ENCODE data around the gene TNFRSF8. TPM values are rescaled to one million over a fixed set of nuclear protein-coding genes. Genes with fewer than 3 reads are reported as not detected.
"Not testable (repeated sequence)": the region's sequence is repeated elsewhere in the genome, so short reads cannot be mapped to it uniquely, and the experiment has no call there.

TNFRSF8 gene
- total RNA-seq, 2 donors from 2014 or later, result 16.3 to 77.3 TPM

GRCh38 chr1:12095452-12096263 lies 32.6 kb downstream of the TNFRSF8 start:
- Mint-ChIP-seq H3K9me3 (peaks cover 4% of the 10 kb centered on the region), H3K27ac (peak overlapping the region in 1 of 2 donors; percentile 1), H3K27me3 (no peaks in the 10 kb centered on the region), H3K36me3 (peaks cover 11% of the 10 kb centered on the region), H3K4me3 (no peak overlapping the region), H3K4me1 (ENCODE audit: low read depth in 2 of 2) (peaks cover 19 to 21% of the 10 kb centered on the region in 2 donors)
- DNase-seq (ENCODE audit: low spot score) (no peak), ATAC-seq (peak; percentile 48 to 52)

- H3K27ac Mint-ChIP-seq, result no peak overlapping the region
- no peak overlapping the region for H3K4me3 Mint-ChIP-seq
- H3K27me3 Mint-ChIP-seq, result no peaks in the 10 kb centered on the region
- DNase-seq (ENCODE audit: low spot score), result no peak
- no peak for ATAC-seq
- peaks cover 11% of the 10 kb centered on the region for H3K36me3 Mint-ChIP-seq
- peaks cover 11 to 13% of the 10 kb centered on the region in 2 donors for H3K4me1 Mint-ChIP-seq (ENCODE audit: low read depth in 2 of 2)
- H3K9me3 Mint-ChIP-seq, result peaks cover 4% of the 10 kb centered on the region
These were observed 33.5 kb downstream of the TNFRSF8 start for GRCh38 chr1:12096615-12097014.

- H3K36me3 Mint-ChIP-seq, result peaks cover 17% of the 10 kb centered on the region
- peaks cover 17 to 19% of the 10 kb centered on the region in 2 donors for H3K4me1 Mint-ChIP-seq (ENCODE audit: low read depth in 2 of 2)
- peaks cover 4% of the 10 kb centered on the region for H3K9me3 Mint-ChIP-seq
- H3K27ac Mint-ChIP-seq, result peak overlapping the region in 1 of 2 donors; percentile 7
- H3K27me3 Mint-ChIP-seq, result no peaks in the 10 kb centered on the region
- ATAC-seq, result no peak
- no peak overlapping the region for H3K4me3 Mint-ChIP-seq
- no peak for DNase-seq (ENCODE audit: low spot score)
These were observed 34.2 kb downstream of the TNFRSF8 start for GRCh38 chr1:12097321-12097720.

GRCh38 chr1:12098786-12099185 lies 35.7 kb downstream of the TNFRSF8 start:
- ATAC-seq, result no peak
- H3K27ac Mint-ChIP-seq, result no peak overlapping the region

GRCh38 chr1:12099610-12100009 lies 36.5 kb downstream of the TNFRSF8 start:
- Mint-ChIP-seq H3K27ac (no peak overlapping the region), H3K4me1 (ENCODE audit: low read depth in 2 of 2) (peaks cover 29% of the 10 kb centered on the region in 2 donors), H3K9me3 (peaks cover 4% of the 10 kb centered on the region), H3K27me3 (no peaks in the 10 kb centered on the region), H3K36me3 (peaks cover 17% of the 10 kb centered on the region), H3K4me3 (no peak overlapping the region)
- no peak for ATAC-seq
- DNase-seq (ENCODE audit: low spot score), result no peak

More at GRCh38 chr1:12098786-12099185, 35.7 kb downstream of the TNFRSF8 start:
- Mint-ChIP-seq H3K4me1 (ENCODE audit: low read depth in 2 of 2) (peaks cover 26% of the 10 kb centered on the region in 2 donors), H3K9me3 (peaks cover 4% of the 10 kb centered on the region), H3K36me3 (peaks cover 22% of the 10 kb centered on the region), H3K27me3 (no peaks in the 10 kb centered on the region), H3K4me3 (no peak overlapping the region)
- no peak for DNase-seq (ENCODE audit: low spot score)

- Mint-ChIP-seq H3K27ac (no peak overlapping the region), H3K36me3 (peaks cover 17% of the 10 kb centered on the region), H3K9me3 (peaks cover 4% of the 10 kb centered on the region), H3K4me1 (ENCODE audit: low read depth in 2 of 2) (peaks cover 29% of the 10 kb centered on the region in 2 donors), H3K4me3 (no peak overlapping the region), H3K27me3 (no peaks in the 10 kb centered on the region)
- DNase-seq (ENCODE audit: low spot score) (no peak), ATAC-seq (no peak)
These were observed 37.0 kb downstream of the TNFRSF8 start for GRCh38 chr1:12100071-12100470.

- not testable (repeated sequence) for H3K27ac Mint-ChIP-seq; H3K27me3 Mint-ChIP-seq; H3K9me3 Mint-ChIP-seq; ATAC-seq; DNase-seq (ENCODE audit: low spot score); H3K4me3 Mint-ChIP-seq
- peaks cover 25 to 31% of the 10 kb centered on the region in 2 donors for H3K4me1 Mint-ChIP-seq (ENCODE audit: low read depth in 2 of 2)
- H3K36me3 Mint-ChIP-seq, result peaks cover 13% of the 10 kb centered on the region
These were observed 38.0 kb downstream of the TNFRSF8 start for GRCh38 chr1:12101120-12101519.

GRCh38 chr1:12102066-12102465 lies 39.0 kb downstream of the TNFRSF8 start:
- Mint-ChIP-seq H3K36me3 (peaks cover 11% of the 10 kb centered on the region), H3K9me3 (no peaks in the 10 kb centered on the region), H3K4me1 (ENCODE audit: low read depth in 2 of 2) (peaks cover 24 to 34% of the 10 kb centered on the region in 2 donors), H3K27me3 (peaks cover 0 to 4% of the 10 kb centered on the region in 2 donors), H3K27ac (peak overlapping the region; percentile 60 to 77), H3K4me3 (peak overlapping the region; percentile 52)
- no peak for DNase-seq (ENCODE audit: low spot score)
- ATAC-seq, result no peak

- peaks cover 24 to 30% of the 10 kb centered on the region in 2 donors for H3K4me1 Mint-ChIP-seq (ENCODE audit: low read depth in 2 of 2)
- H3K9me3 Mint-ChIP-seq, result no peaks in the 10 kb centered on the region
- peaks cover 11% of the 10 kb centered on the region for H3K36me3 Mint-ChIP-seq
These were observed 41.3 kb downstream of the TNFRSF8 start for GRCh38 chr1:12104417-12104816.

GRCh38 chr1:12106153-12106552 lies 43.0 kb downstream of the TNFRSF8 start:
- H3K27ac Mint-ChIP-seq, result peak overlapping the region in 1 of 2 donors; percentile 28
- H3K36me3 Mint-ChIP-seq, result peaks cover 11% of the 10 kb centered on the region
- H3K4me1 Mint-ChIP-seq (ENCODE audit: low read depth in 2 of 2), result peaks cover 24 to 30% of the 10 kb centered on the region in 2 donors

More at GRCh38 chr1:12104417-12104816, 41.3 kb downstream of the TNFRSF8 start:
- no peak for DNase-seq (ENCODE audit: low spot score)
- Mint-ChIP-seq H3K27ac (peak overlapping the region; percentile 37 to 61), H3K27me3 (peaks cover 0 to 4% of the 10 kb centered on the region in 2 donors), H3K4me3 (peak overlapping the region; percentile 38)
- ATAC-seq, result no peak

GRCh38 chr1:12106861-12107260 lies 43.8 kb downstream of the TNFRSF8 start:
- H3K4me1 Mint-ChIP-seq (ENCODE audit: low read depth in 2 of 2), result peaks cover 22 to 29% of the 10 kb centered on the region in 2 donors
- not testable (repeated sequence) for DNase-seq (ENCODE audit: low spot score); H3K4me3 Mint-ChIP-seq; H3K9me3 Mint-ChIP-seq; ATAC-seq; H3K36me3 Mint-ChIP-seq; H3K27ac Mint-ChIP-seq; H3K27me3 Mint-ChIP-seq

More at GRCh38 chr1:12106153-12106552, 43.0 kb downstream of the TNFRSF8 start:
- Mint-ChIP-seq H3K9me3 (no peaks in the 10 kb centered on the region), H3K27me3 (peaks cover 0 to 4% of the 10 kb centered on the region in 2 donors), H3K4me3 (no peak overlapping the region)
- DNase-seq (ENCODE audit: low spot score), result no peak
- no peak for ATAC-seq

- ATAC-seq, result no peak
- Mint-ChIP-seq H3K4me3 (no peak overlapping the region), H3K9me3 (no peaks in the 10 kb centered on the region), H3K27ac (no peak overlapping the region), H3K4me1 (ENCODE audit: low read depth in 2 of 2) (peaks cover 13 to 20% of the 10 kb centered on the region in 2 donors), H3K27me3 (peaks cover 0 to 4% of the 10 kb centered on the region in 2 donors), H3K36me3 (peaks cover 1% of the 10 kb centered on the region)
- DNase-seq (ENCODE audit: low spot score), result no peak
These were observed 44.6 kb downstream of the TNFRSF8 start for GRCh38 chr1:12107718-12108117.

GRCh38 chr1:12109901-12110300 lies 46.8 kb downstream of the TNFRSF8 start:
- Mint-ChIP-seq H3K9me3 (no peaks in the 10 kb centered on the region), H3K27me3 (peaks cover 0 to 4% of the 10 kb centered on the region in 2 donors), H3K36me3 (no peaks in the 10 kb centered on the region), H3K4me1 (ENCODE audit: low read depth in 2 of 2) (peaks cover 8 to 15% of the 10 kb centered on the region in 2 donors), H3K4me3 (no peak overlapping the region), H3K27ac (no peak overlapping the region)
- DNase-seq (ENCODE audit: low spot score), result no peak
- peak in 1 of 2 donors; percentile 25 for ATAC-seq

GRCh38 chr1:12111741-12112140 lies 48.6 kb downstream of the TNFRSF8 start:
- H3K27ac Mint-ChIP-seq, result no peak overlapping the region
- H3K9me3 Mint-ChIP-seq, result no peaks in the 10 kb centered on the region
- peaks cover 8% of the 10 kb centered on the region in 2 donors for H3K4me1 Mint-ChIP-seq (ENCODE audit: low read depth in 2 of 2)
- H3K4me3 Mint-ChIP-seq, result no peak overlapping the region
- H3K27me3 Mint-ChIP-seq, result no peaks in the 10 kb centered on the region
- DNase-seq (ENCODE audit: low spot score) (no peak), ATAC-seq (no peak)
- H3K36me3 Mint-ChIP-seq, result no peaks in the 10 kb centered on the region

All from natural killer cell treated with Interleukin-12 subunit alpha and Interleukin-12 subunit beta and Interleukin-15 and Interleukin-18, amount 100 ng/mL, for 72 hours (primary cell).